Hypothalamus (tissue), 51 donors: Measurements from ENCODE around the gene GFOD1.

Source experiments
- DNase-seq, 51 donors: peaks; one replicate each; lab custom pipeline; 2025; lab: John Stamatoyannopoulos, UW

The GFOD1 gene

DNA sequence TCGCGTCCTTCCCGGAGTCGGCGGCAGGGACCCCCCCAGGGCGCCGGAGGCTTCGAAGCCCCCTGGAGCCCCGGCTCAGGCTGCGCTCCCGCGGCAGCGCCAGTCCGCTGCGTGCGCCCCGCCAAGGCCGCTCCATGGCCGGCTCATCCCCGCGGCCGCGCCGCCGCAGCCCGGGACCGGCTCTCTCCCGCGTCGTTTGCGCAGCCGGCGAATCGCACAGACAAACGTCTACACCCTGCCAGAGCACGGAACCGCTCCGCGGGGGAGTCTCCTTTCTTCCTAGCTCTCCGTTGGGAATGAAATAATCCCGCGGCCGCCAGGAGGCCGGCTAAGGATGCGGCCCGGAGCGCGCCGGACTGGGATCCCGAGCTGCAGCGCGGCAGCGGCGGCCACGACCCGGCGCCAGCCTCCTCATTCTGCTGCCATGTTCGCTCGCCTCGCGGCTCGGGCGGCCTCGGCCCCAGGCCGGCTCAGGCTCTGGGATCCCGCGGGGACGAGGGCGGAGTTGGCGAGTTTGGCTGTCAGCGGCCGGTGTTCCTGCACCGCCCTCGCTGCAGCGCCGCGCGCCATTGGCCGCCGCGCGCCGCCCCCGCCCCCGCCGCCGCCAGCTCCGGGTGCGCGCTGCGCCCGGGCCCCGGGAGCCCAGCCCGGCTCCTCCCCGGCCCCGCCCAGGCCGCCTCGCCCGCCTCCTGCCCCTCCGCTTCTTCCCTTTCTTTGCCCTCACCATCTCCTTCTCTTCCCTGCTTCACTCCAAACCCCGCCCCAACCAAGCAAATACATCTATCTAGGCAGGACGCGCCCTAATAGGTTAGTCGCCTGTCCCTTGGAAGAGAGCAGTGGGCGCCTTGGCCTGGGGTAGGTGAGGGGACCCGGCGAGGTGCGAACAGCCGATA is at the start of gene GFOD1:
GFOD1 (minus strand) TSS at position 479 of the 893 bp plus-strand sequence. CDS start 710 bp downstream, outside the sequence.
- peak; percentile 16 to 95 (median 80) for DNase-seq

GRCh38 chr6:13536796-13537526 is 49.6 kb upstream of the GFOD1 start:
- no peak for DNase-seq

- no peak for DNase-seq
Observed at GRCh38 chr6:13535306-13535705, 47.9 kb upstream of the GFOD1 start.

DNA sequence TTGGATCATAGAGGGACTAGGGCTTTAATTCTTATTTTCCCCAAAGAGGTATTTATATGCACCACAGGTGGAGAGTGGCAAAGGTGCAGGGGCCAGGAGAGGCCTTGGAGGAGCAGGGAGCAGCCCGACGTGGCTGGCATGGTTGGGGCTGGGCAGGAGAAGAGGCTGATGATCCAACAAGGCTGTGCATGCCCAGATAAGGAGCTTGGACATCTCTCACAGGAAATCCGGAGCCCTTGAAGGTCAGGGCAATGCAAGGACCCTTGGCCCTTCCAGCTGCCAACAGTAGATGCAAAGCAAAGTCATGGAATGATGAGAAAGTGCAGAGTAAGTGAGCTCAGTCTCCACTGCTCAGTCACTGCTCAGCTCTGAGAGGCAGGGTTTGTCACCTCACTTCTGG is 47.1 kb upstream of the GFOD1 start:
- no peak for DNase-seq

- DNase-seq = no peak
Observed at GRCh38 chr6:13531956-13532355, 44.6 kb upstream of the GFOD1 start.

DNA sequence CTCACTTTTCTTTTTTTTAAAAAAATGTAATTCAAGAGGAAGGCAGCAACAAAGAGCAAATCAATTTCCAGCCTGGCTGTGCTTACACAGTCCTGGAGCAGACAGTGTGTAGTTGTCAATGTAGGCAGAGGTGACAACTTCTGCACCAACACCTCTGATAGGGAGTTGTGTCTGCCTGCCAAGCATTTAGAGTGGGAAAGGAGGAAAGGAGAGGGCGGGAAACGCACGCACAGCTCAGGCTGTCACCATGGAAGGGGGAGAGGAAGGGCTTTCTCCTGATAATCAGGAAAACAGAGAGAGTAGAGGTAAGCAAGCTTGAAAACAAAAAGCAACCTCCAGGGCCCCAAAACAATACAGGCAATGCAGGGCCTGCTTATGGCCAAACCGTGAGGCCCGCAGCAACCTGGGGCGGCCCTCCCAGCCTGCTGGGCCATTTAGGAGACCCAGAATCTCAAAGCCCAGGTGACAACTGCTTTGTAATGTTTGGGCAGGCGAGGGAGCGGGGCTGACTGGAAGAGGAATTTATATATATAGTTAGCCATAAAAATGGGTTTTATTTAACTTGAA is 41.5 kb upstream of the GFOD1 start:
- peak in 1 of 51 donors; percentile 19 for DNase-seq

- DNase-seq = no peak
Observed at GRCh38 chr6:13528232-13528631, 40.8 kb upstream of the GFOD1 start.

DNA sequence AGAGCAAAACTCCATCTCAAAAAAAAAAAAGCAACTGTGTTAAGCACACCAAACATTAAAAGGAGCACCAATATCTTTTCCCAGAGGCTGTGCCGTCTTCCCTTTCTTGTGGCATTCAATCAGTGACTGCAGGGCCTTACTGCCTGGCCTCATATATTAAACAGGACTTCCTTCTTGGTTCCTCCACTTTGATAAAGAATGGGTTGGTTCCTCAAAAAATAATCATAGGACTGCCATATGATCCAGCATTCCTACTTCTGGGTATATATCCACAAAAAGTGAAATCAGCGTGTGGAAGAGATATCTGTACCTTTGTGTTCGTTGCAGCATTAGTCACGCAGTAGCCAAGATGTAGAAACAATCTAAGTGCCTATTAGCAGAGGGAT is 40.3 kb upstream of the GFOD1 start:
- DNase-seq = no peak

DNA sequence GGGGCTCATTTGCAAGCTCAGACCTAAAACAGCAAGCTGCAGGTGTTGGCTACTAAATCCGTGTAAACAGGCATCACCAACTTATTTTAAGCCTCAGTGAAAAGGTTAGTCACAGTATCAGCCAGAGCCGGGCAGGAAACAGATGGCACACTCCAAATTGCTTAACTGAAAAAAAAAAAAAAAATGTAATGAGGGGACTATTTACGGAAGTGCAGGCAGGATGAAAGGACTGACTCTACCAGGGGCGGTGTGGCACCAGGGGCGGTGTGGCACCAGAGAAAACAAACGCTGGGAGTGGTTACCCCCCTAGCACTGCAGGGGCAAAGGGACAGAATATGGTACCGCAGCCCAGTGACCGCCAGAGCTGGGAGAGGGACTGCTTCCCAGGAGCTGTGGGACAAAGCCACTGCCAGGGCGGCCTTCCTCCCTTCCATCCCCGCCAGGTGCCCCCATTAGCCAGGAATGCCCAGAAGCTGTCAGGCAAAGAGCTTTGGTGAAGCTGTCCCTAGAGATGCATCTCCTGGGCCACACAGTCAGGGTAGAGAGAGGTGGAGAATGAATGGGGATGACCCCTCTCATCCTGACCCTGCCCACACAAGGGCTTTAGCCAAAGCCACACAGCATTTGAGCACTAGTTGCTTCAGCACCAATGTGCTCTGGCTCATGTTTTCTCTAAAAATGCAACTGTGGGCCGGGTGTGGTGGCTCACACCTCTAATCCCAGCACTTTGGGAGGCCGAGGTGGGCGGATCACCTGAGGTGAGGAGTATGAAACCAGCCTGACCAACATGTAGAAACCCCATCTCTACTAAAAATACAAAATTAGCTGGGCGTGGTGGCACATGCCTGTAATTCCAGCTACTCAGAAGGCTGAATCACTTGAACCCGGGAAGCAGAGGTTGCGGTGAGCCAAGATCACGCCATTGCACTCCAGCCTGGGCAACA is 39.6 kb upstream of the GFOD1 start:
- peak in 1 of 51 donors; percentile 9 for DNase-seq

DNA sequence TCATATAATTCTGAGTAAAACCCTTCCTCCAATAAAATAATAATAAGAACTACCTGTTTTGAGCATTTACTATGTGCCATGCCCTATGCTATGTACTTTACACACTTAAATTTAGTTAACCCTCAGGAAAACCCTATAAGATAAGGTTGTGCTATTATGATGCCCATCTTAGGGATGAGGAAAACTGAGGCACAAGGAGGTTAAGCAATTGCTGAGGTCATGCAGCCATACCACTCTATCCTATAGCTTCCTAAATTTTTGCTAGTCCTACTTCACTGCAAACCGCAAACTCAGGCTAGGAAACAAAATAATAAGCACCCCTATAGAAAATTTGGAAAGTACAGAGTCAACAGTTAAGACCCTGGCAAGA is 38.9 kb upstream of the GFOD1 start:
- no peak for DNase-seq

- no peak for DNase-seq
Observed at GRCh38 chr6:13524801-13525508, 37.6 kb upstream of the GFOD1 start.

- DNase-seq = no peak
Observed at GRCh38 chr6:13523826-13524622, 36.6 kb upstream of the GFOD1 start.

GRCh38 chr6:13522656-13523055 is 35.3 kb upstream of the GFOD1 start:
- no peak for DNase-seq

- DNase-seq = no peak
Observed at GRCh38 chr6:13519839-13520238, 32.4 kb upstream of the GFOD1 start.

GRCh38 chr6:13517116-13517515 is 29.7 kb upstream of the GFOD1 start:
- no peak for DNase-seq

GRCh38 chr6:13515912-13516311 is 28.5 kb upstream of the GFOD1 start:
- DNase-seq = no peak

DNA sequence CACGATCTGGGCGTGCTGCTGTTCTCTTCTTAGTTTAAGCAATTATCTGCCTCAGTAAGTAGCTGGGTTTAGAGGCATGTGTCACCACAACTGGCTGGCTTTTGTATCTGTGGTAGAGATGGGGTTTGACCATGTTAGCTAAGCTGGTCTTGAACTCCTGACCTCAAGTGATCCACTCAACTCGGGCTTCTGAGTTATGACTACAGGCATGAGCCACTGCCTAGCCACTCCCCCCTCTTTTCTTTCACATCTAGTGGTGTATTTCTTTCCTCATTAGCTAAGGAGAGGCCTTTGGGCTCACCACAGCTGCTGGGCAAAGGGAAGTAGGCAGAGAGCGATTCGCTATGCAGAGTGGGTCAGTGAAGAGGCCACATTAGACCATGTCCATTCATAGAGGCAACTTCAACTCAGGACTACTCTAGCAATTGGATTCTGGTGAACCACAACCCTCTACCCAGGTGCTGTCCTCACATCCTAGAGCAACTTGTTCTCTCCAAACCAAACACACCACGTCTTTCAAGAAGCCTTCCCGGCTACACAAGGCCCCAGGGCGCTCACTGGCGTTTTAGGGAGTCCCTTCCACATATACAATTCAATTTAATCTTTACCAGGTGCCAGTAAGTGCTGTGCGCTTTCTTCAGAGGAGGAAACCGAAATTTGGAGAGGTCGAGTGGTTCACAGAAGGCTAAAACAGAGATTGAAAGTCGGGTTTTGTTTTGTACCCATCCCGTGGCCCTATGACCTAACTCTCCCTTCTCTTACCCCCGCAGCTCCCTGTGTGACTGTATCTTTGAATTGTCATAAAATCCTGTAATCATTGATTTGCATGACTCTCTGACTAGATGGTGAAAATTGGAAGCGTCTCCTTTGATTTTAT is 26.5 kb upstream of the GFOD1 start:
- DNase-seq = no peak

DNA sequence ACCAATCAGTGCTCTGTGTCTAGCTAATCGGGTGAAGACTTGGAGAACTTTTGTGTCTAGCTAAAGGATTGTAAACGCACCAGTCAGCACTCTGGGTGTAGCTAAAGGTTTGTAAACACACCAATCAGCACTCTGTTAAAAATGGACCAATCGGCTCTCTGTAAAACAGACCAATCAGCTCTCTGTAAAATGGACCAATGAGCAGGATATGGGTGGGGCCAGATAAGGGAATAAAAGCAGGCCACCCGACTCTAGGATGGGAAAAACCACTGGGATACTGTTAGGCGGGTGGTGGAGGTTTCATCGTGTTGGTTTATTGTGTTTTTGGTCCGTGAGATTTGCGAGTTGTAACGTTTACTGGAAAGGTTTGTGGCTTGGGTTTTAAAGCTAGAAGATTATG is 25.5 kb upstream of the GFOD1 start:
- DNase-seq = no peak
